Effector memory CD4-positive, alpha-beta T cell (primary cell): ENCODE data around the gene KCNH3.

Experiments used
- DNase-seq, 3 donors: peaks; one replicate each; pipeline ENCODE4 v3.0.0-alpha.2; 2020
- H3K27ac ChIP-seq: 2 replicates; pipeline ENCODE4 v1.7.0; 2013; ENCODE audit warnings: mild to moderate bottlenecking, low read length, moderate library complexity; ENCODE audit not compliant: insufficient read depth, poor library complexity, severe bottlenecking
- H3K27me3 ChIP-seq: replicated peaks from 2 replicates; pipeline ENCODE4 v1.7.0; 2013; ENCODE audit warnings: mild to moderate bottlenecking, low read length; ENCODE audit not compliant: insufficient read depth, control insufficient read depth, poor library complexity, severe bottlenecking
- H3K36me3 ChIP-seq: 2 replicates; pipeline ENCODE4 v1.7.0; 2013; ENCODE audit warnings: mild to moderate bottlenecking, low read length, moderate library complexity; ENCODE audit not compliant: control insufficient read depth, insufficient read depth
- H3K4me1 ChIP-seq: 2 replicates; pipeline ENCODE4 v1.7.0; 2013; ENCODE audit warnings: low read length, mild to moderate bottlenecking; ENCODE audit not compliant: control insufficient read depth, insufficient read depth, poor library complexity, severe bottlenecking
- H3K4me3 ChIP-seq: 2 replicates; pipeline ENCODE4 v1.7.0; 2013; ENCODE audit warnings: low read length, low read depth, mild to moderate bottlenecking; ENCODE audit not compliant: insufficient read depth, poor library complexity, severe bottlenecking
- H3K9me3 ChIP-seq: 2 replicates; pipeline ENCODE4 v1.7.0; 2013; ENCODE audit warnings: mild to moderate bottlenecking, low read length, moderate library complexity; ENCODE audit not compliant: control insufficient read depth

KCNH3 gene

GRCh38 chr12:49545815-49546214 is 7.0 kb downstream of the KCNH3 start:
- Histone ChIP-seq H3K27ac (no peak overlapping the region), H3K4me1 (peaks cover 12% of the 10 kb centered on the region), H3K36me3 (no peaks in the 10 kb centered on the region), H3K27me3 (peaks cover 15% of the 10 kb centered on the region), H3K9me3 (no peaks in the 10 kb centered on the region), H3K4me3 (no peak overlapping the region)
- no peak for DNase-seq

- DNase-seq = no peak
- Histone ChIP-seq H3K9me3 (no peaks in the 10 kb centered on the region), H3K4me1 (peaks cover 12% of the 10 kb centered on the region), H3K36me3 (no peaks in the 10 kb centered on the region), H3K27ac (no peak overlapping the region), H3K27me3 (peaks cover 15% of the 10 kb centered on the region), H3K4me3 (no peak overlapping the region)
Observed at GRCh38 chr12:49546481-49546880, 7.7 kb downstream of the KCNH3 start.

- no peaks in the 10 kb centered on the region for H3K36me3 ChIP-seq
- peaks cover 15% of the 10 kb centered on the region for H3K27me3 ChIP-seq
- no peak for DNase-seq
- H3K9me3 ChIP-seq = no peaks in the 10 kb centered on the region
- H3K4me3 ChIP-seq = no peak overlapping the region
- H3K4me1 ChIP-seq = peaks cover 12% of the 10 kb centered on the region
- H3K27ac ChIP-seq = no peak overlapping the region
Observed at GRCh38 chr12:49547090-49547690, 8.4 kb downstream of the KCNH3 start.

GRCh38 chr12:49548481-49548821 is 9.6 kb downstream of the KCNH3 start:
- DNase-seq = no peak
- H3K4me3 ChIP-seq = no peak overlapping the region
- peaks cover 8% of the 10 kb centered on the region for H3K4me1 ChIP-seq
- no peaks in the 10 kb centered on the region for H3K36me3 ChIP-seq
- no peaks in the 10 kb centered on the region for H3K9me3 ChIP-seq
- H3K27ac ChIP-seq = no peak overlapping the region
- peaks cover 15% of the 10 kb centered on the region for H3K27me3 ChIP-seq

GRCh38 chr12:49548822-49549648 is 10.2 kb downstream of the KCNH3 start:
- Histone ChIP-seq H3K9me3 (no peaks in the 10 kb centered on the region), H3K36me3 (no peaks in the 10 kb centered on the region), H3K27ac (no peak overlapping the region), H3K27me3 (peaks cover 15% of the 10 kb centered on the region), H3K4me1 (peaks cover 8% of the 10 kb centered on the region), H3K4me3 (no peak overlapping the region)
- no peak for DNase-seq

- H3K27me3 ChIP-seq = peaks cover 15% of the 10 kb centered on the region
- no peaks in the 10 kb centered on the region for H3K9me3 ChIP-seq
- H3K4me3 ChIP-seq = no peak overlapping the region
- no peak overlapping the region for H3K27ac ChIP-seq
- no peak for DNase-seq
- H3K36me3 ChIP-seq = no peaks in the 10 kb centered on the region
- peaks cover 8% of the 10 kb centered on the region for H3K4me1 ChIP-seq
Observed at GRCh38 chr12:49549735-49550692, 11.2 kb downstream of the KCNH3 start.

- Histone ChIP-seq H3K4me1 (peaks cover 8% of the 10 kb centered on the region), H3K27ac (no peak overlapping the region), H3K4me3 (no peak overlapping the region), H3K27me3 (peaks cover 15% of the 10 kb centered on the region), H3K36me3 (no peaks in the 10 kb centered on the region), H3K9me3 (no peaks in the 10 kb centered on the region)
- no peak for DNase-seq
Observed at GRCh38 chr12:49550693-49551252, 11.9 kb downstream of the KCNH3 start.

GRCh38 chr12:49552014-49552413 is 13.2 kb downstream of the KCNH3 start:
- Histone ChIP-seq H3K27me3 (peaks cover 15% of the 10 kb centered on the region), H3K9me3 (no peaks in the 10 kb centered on the region), H3K4me1 (peaks cover 8% of the 10 kb centered on the region), H3K4me3 (no peak overlapping the region), H3K27ac (no peak overlapping the region), H3K36me3 (peaks cover 8% of the 10 kb centered on the region)
- DNase-seq = no peak

GRCh38 chr12:49552425-49552824 is 13.6 kb downstream of the KCNH3 start:
- Histone ChIP-seq H3K27me3 (peaks cover 15% of the 10 kb centered on the region), H3K27ac (no peak overlapping the region), H3K36me3 (peaks cover 12% of the 10 kb centered on the region), H3K9me3 (no peaks in the 10 kb centered on the region), H3K4me1 (peaks cover 8% of the 10 kb centered on the region), H3K4me3 (no peak overlapping the region)
- no peak for DNase-seq
